ENCODE results near the gene ORM1.

Gene ORM1

GRCh38 chr9:114342755-114343440, 20.0 kb downstream of the ORM1 start:
- Histone ChIP-seq H3K4ac (ENCODE audit: low read length) (no peak overlapping the region), H2BK5ac (ENCODE audit: low read length) (no peak overlapping the region), H2AK5ac (ENCODE audit: low read depth, low read length) (no peak overlapping the region), H3K4me2 (ENCODE audit: insufficient read depth, low read length, poor library complexity, severe bottlenecking) (no peak overlapping the region), H3K27me3 (ENCODE audit: control insufficient read depth in 3 of 3, insufficient read depth in 3 of 3, low read depth in 1 of 3, low read length in 3 of 3) (no peaks in the 10 kb centered on the region), H3K36me3 (replicated peaks in 1 of 2; ENCODE audit: control insufficient read depth in 2 of 2, insufficient read depth in 2 of 2, low read length in 2 of 2) (peaks cover 29 to 73% of the 10 kb centered on the region in 2 donors), H2BK12ac (ENCODE audit: low read length) (no peak overlapping the region), H2BK120ac (ENCODE audit: low read depth, low read length) (no peak overlapping the region), H3K4me3 (ENCODE audit: low read length in 2 of 2) (no peak overlapping the region), H4K91ac (ENCODE audit: low read depth, low read length, poor library complexity) (no peak overlapping the region), H3K9ac (ENCODE audit: low read depth, low read length, poor library complexity) (no peak overlapping the region), H2BK15ac (ENCODE audit: low read length) (no peak overlapping the region), H3K4me1 (ENCODE audit: control insufficient read depth in 2 of 2, insufficient read depth in 1 of 2, low read depth in 1 of 2, low read length in 2 of 2) (peaks cover 0 to 2% of the 10 kb centered on the region in 2 donors), H3K27ac (replicated peaks; ENCODE audit: low read length) (no peak overlapping the region), H3K23ac (ENCODE audit: low read depth, low read length, poor library complexity) (no peak overlapping the region), H3K14ac (ENCODE audit: low read length) (no peak overlapping the region), H3K9me3 (replicated peaks in 1 of 2; ENCODE audit: control insufficient read depth in 2 of 2, insufficient read depth in 1 of 2, low read depth in 1 of 2, low read length in 2 of 2) (no peaks in the 10 kb centered on the region), H4K8ac (ENCODE audit: low read depth, low read length) (no peak overlapping the region), H3K18ac (ENCODE audit: low read length) (no peak overlapping the region), H2AFZ (ENCODE audit: low read length) (no peak overlapping the region), H3K79me1 (ENCODE audit: low read depth, low read length) (no peaks in the 10 kb centered on the region)
- no peak for DNase-seq (ENCODE audit: low spot score)
- no CpG with 5 or more reads among the region's 5 CpGs for WGBS, 2 donors (ENCODE audit: extremely low coverage in 2 of 2, insufficient read length in 2 of 2, insufficient replicate concordance in 1 of 2)

- Histone ChIP-seq H4K8ac (ENCODE audit: low read depth, low read length) (no peak overlapping the region), H3K4me3 (ENCODE audit: low read length in 2 of 2) (no peak overlapping the region), H3K9me3 (replicated peaks in 1 of 2; ENCODE audit: control insufficient read depth in 2 of 2, insufficient read depth in 1 of 2, low read depth in 1 of 2, low read length in 2 of 2) (no peaks in the 10 kb centered on the region), H3K23ac (ENCODE audit: low read depth, low read length, poor library complexity) (no peak overlapping the region), H2BK5ac (ENCODE audit: low read length) (no peak overlapping the region), H2BK15ac (ENCODE audit: low read length) (no peak overlapping the region), H3K18ac (ENCODE audit: low read length) (no peak overlapping the region), H3K9ac (ENCODE audit: low read depth, low read length, poor library complexity) (no peak overlapping the region), H3K4me2 (ENCODE audit: insufficient read depth, low read length, poor library complexity, severe bottlenecking) (no peak overlapping the region), H3K14ac (ENCODE audit: low read length) (no peak overlapping the region), H3K4ac (ENCODE audit: low read length) (no peak overlapping the region), H3K79me1 (ENCODE audit: low read depth, low read length) (no peaks in the 10 kb centered on the region), H3K27me3 (ENCODE audit: control insufficient read depth in 3 of 3, insufficient read depth in 3 of 3, low read depth in 1 of 3, low read length in 3 of 3) (no peaks in the 10 kb centered on the region), H3K27ac (replicated peaks; ENCODE audit: low read length) (no peak overlapping the region), H4K91ac (ENCODE audit: low read depth, low read length, poor library complexity) (no peak overlapping the region), H2BK120ac (ENCODE audit: low read depth, low read length) (no peak overlapping the region), H3K4me1 (ENCODE audit: control insufficient read depth in 2 of 2, insufficient read depth in 1 of 2, low read depth in 1 of 2, low read length in 2 of 2) (peaks cover under 1 to 9% of the 10 kb centered on the region in 2 donors), H3K36me3 (replicated peaks in 1 of 2; ENCODE audit: control insufficient read depth in 2 of 2, insufficient read depth in 2 of 2, low read length in 2 of 2) (peaks cover 25 to 75% of the 10 kb centered on the region in 2 donors), H2AK5ac (ENCODE audit: low read depth, low read length) (no peak overlapping the region), H2AFZ (ENCODE audit: low read length) (no peak overlapping the region), H2BK12ac (ENCODE audit: low read length) (no peak overlapping the region)
- WGBS, 2 donors (ENCODE audit: extremely low coverage in 2 of 2, insufficient read length in 2 of 2, insufficient replicate concordance in 1 of 2), result no CpG with 5 or more reads among the region's 9 CpGs
- no peak for DNase-seq (ENCODE audit: low spot score)
These were observed 20.7 kb downstream of the ORM1 start for GRCh38 chr9:114343471-114344187.

GRCh38 chr9:114344188-114344566, 21.3 kb downstream of the ORM1 start:
- Histone ChIP-seq H3K27me3 (ENCODE audit: control insufficient read depth in 3 of 3, insufficient read depth in 3 of 3, low read depth in 1 of 3, low read length in 3 of 3) (no peaks in the 10 kb centered on the region), H4K8ac (ENCODE audit: low read depth, low read length) (no peak overlapping the region), H3K27ac (replicated peaks; ENCODE audit: low read length) (no peak overlapping the region), H2BK120ac (ENCODE audit: low read depth, low read length) (no peak overlapping the region), H3K23ac (ENCODE audit: low read depth, low read length, poor library complexity) (no peak overlapping the region), H2BK5ac (ENCODE audit: low read length) (no peak overlapping the region), H4K91ac (ENCODE audit: low read depth, low read length, poor library complexity) (no peak overlapping the region), H3K14ac (ENCODE audit: low read length) (no peak overlapping the region), H2AFZ (ENCODE audit: low read length) (no peak overlapping the region), H2BK12ac (ENCODE audit: low read length) (no peak overlapping the region), H3K4me3 (ENCODE audit: low read length in 2 of 2) (no peak overlapping the region), H3K4ac (ENCODE audit: low read length) (no peak overlapping the region), H3K9me3 (replicated peaks in 1 of 2; ENCODE audit: control insufficient read depth in 2 of 2, insufficient read depth in 1 of 2, low read depth in 1 of 2, low read length in 2 of 2) (no peaks in the 10 kb centered on the region), H3K79me1 (ENCODE audit: low read depth, low read length) (no peaks in the 10 kb centered on the region), H3K4me2 (ENCODE audit: insufficient read depth, low read length, poor library complexity, severe bottlenecking) (no peak overlapping the region), H3K4me1 (ENCODE audit: control insufficient read depth in 2 of 2, insufficient read depth in 1 of 2, low read depth in 1 of 2, low read length in 2 of 2) (peaks cover 6 to 13% of the 10 kb centered on the region in 2 donors), H3K18ac (ENCODE audit: low read length) (no peak overlapping the region), H3K9ac (ENCODE audit: low read depth, low read length, poor library complexity) (peak overlapping the region; percentile 0), H2AK5ac (ENCODE audit: low read depth, low read length) (no peak overlapping the region), H3K36me3 (replicated peaks in 1 of 2; ENCODE audit: control insufficient read depth in 2 of 2, insufficient read depth in 2 of 2, low read length in 2 of 2) (peaks cover 25 to 81% of the 10 kb centered on the region in 2 donors), H2BK15ac (ENCODE audit: low read length) (no peak overlapping the region)
- no CpG with 5 or more reads among the region's 11 CpGs for WGBS, 2 donors (ENCODE audit: extremely low coverage in 2 of 2, insufficient read length in 2 of 2, insufficient replicate concordance in 1 of 2)
- no peak for DNase-seq (ENCODE audit: low spot score)

DNA sequence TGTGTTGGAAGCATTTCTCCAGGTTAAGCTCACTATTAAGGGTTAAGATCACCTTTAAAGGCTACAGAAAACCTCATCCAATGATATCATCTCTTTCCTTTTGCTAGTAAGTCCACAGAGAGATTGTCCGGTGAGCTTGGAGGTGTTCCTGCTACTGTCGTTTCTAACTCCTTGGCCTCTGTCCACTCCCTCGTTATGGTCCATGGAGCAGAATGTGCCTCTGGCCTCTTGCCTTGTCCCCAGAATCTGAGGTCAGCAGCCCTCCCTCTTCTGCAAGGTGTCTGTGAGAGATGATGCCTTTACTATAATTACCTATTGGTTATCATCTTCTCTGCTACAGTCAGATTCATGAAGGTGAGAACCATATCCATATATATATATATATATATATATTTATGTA, 21.8 kb downstream of the ORM1 start:
- Histone ChIP-seq H3K79me1 (ENCODE audit: low read depth, low read length) (no peaks in the 10 kb centered on the region), H2BK15ac (ENCODE audit: low read length) (no peak overlapping the region), H4K8ac (ENCODE audit: low read depth, low read length) (no peak overlapping the region), H2AK5ac (ENCODE audit: low read depth, low read length) (no peak overlapping the region), H3K36me3 (replicated peaks in 1 of 2; ENCODE audit: control insufficient read depth in 2 of 2, insufficient read depth in 2 of 2, low read length in 2 of 2) (peaks cover 27 to 84% of the 10 kb centered on the region in 2 donors), H3K4me3 (ENCODE audit: low read length in 2 of 2) (no peak overlapping the region), H3K4me2 (ENCODE audit: insufficient read depth, low read length, poor library complexity, severe bottlenecking) (no peak overlapping the region), H3K4ac (ENCODE audit: low read length) (no peak overlapping the region), H2AFZ (ENCODE audit: low read length) (no peak overlapping the region), H3K9me3 (replicated peaks in 1 of 2; ENCODE audit: control insufficient read depth in 2 of 2, insufficient read depth in 1 of 2, low read depth in 1 of 2, low read length in 2 of 2) (no peaks in the 10 kb centered on the region), H2BK5ac (ENCODE audit: low read length) (no peak overlapping the region), H3K27me3 (ENCODE audit: control insufficient read depth in 3 of 3, insufficient read depth in 3 of 3, low read depth in 1 of 3, low read length in 3 of 3) (no peaks in the 10 kb centered on the region), H3K23ac (ENCODE audit: low read depth, low read length, poor library complexity) (no peak overlapping the region), H3K27ac (replicated peaks; ENCODE audit: low read length) (no peak overlapping the region), H2BK12ac (ENCODE audit: low read length) (no peak overlapping the region), H2BK120ac (ENCODE audit: low read depth, low read length) (no peak overlapping the region), H3K9ac (ENCODE audit: low read depth, low read length, poor library complexity) (no peak overlapping the region), H4K91ac (ENCODE audit: low read depth, low read length, poor library complexity) (no peak overlapping the region), H3K4me1 (ENCODE audit: control insufficient read depth in 2 of 2, insufficient read depth in 1 of 2, low read depth in 1 of 2, low read length in 2 of 2) (peaks cover 9 to 18% of the 10 kb centered on the region in 2 donors), H3K14ac (ENCODE audit: low read length) (no peak overlapping the region), H3K18ac (ENCODE audit: low read length) (no peak overlapping the region)
- no peak for DNase-seq (ENCODE audit: low spot score)
- WGBS, 2 donors (ENCODE audit: extremely low coverage in 2 of 2, insufficient read length in 2 of 2, insufficient replicate concordance in 1 of 2), result no CpG with 5 or more reads among the region's 3 CpGs
